HG03520 (cell line): Measurements from ENCODE around the gene CCL3.
"Not testable (repeated sequence)": the region's sequence is repeated elsewhere in the genome, so short reads cannot be mapped to it uniquely, and the experiment has no call there.

Experiments
- ATAC-seq: cut with Tn5 transposase; IDR thresholded peaks from one replicate; pipeline ENCODE4 v1.9.1; 2021; ENCODE audit warnings: mild to moderate bottlenecking, moderate library complexity; ENCODE audit not compliant: unreplicated experiment

The CCL3 gene

DNA sequence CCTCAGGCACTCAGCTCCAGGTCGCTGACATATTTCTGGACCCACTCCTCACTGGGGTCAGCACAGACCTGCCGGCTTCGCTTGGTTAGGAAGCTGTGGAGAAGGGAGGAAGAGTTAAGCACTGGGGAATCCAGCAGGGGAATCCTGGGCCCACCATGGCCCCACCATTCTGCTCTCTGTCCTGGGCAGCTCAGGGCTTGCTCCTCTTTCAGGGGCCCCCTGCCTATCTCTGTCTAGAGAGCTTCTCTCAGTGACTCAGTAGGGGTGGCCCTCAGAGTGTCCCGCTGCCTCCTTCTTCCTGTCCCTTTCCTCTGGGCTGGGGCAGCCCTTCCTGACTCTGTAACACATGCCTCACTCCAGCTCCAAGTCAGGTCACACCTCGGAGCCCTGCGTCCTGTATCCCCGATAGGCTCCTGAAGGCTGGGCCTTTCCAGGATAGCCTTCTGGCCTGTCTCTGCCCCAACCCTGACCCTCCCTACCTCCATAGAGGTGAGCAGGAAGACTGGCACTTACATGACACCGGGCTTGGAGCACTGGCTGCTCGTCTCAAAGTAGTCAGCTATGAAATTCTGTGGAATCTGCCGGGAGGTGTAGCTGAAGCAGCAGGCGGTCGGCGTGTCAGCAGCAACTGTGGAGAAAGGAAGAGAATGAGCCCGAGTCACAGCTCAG lies 1.1 kb downstream of the CCL3 start:
- ATAC-seq = no peak

DNA sequence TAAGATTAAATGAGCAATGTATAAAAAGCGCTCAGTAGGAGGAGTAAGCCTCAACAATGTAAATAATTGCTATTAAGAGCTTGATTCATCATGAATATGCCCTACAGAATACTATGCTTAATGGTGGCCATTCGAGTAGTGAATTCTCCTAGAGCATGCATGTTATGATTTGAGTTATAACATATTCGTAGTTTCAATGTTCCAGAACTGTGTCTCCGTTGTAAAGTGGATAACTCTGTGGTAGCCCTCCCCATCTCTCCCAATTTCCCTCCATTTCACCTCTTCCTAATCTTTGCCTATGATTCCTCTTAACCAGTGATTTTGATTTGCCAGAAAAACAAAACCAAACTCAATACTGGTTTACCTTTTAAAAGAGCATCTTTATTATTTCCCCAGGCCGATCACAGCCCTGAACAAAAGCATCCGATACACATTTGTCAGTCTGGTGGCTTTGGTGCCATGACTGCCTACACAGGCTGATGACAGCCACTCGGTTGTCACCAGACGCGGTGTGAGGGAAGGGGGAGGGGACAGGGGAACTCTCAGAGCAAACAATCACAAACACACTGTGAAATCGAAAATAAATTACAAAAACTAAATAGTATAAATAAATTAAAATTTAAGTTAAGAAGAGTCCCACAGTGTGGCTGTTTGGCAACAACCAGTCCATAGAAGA lies 1.9 kb downstream of the CCL3 start:
- ATAC-seq = not testable (repeated sequence)

DNA sequence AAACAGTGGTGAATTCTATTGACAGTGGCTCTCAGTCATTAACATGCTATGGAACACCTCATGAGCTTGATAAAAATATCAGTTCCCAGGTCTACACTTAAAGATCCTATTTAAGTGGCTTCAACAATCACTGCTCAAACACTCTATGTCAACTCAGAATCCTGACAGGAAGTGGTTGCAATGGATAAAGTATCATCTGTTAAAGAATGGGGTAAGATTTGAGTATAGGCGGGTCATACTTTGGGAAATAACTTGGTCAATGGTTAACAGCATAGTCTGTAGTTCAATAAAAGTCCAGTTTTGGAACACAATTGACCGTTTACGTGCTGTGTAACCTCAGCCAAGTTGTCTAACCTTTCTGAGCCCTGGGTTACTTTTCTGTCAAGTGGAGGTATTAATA lies 2.5 kb downstream of the CCL3 start:
- not testable (repeated sequence) for ATAC-seq

DNA sequence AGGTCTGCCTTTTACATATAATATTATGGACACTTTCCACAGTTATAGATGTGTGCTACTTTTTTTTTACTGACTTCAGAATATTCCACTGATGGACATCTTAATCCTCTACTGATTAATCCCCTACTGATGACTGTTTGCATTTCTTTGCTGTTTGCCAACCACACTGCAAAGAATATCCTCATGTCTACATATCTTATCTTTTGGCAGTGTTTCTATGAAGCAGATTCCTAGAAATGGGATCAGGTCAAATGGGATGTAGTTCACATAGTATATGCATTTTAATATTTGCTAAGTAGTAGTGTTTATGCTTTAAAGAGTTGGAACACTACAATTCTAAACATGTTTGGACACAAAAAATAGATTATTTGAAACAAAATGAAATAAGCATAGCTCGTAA lies 3.2 kb downstream of the CCL3 start:
- ATAC-seq = no peak

DNA sequence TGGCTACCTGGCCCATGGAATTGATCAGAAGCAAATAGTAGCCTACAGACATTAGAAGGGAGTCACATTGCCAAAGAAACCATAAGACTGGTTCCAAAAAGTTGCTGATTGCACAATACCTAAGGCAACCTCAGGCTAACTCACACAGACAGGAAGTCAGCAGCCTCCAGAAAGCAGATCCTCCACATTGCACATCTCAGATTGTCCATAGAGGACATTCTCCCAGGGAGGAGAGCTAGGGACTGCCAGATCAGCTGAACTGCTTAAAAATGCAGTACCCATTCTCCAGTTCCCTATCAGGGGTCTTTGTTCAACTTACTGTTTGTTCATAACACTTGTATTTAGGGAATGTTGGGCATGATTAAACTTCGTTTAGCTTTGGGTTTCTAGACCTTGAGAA lies 4.2 kb downstream of the CCL3 start:
- no peak for ATAC-seq

DNA sequence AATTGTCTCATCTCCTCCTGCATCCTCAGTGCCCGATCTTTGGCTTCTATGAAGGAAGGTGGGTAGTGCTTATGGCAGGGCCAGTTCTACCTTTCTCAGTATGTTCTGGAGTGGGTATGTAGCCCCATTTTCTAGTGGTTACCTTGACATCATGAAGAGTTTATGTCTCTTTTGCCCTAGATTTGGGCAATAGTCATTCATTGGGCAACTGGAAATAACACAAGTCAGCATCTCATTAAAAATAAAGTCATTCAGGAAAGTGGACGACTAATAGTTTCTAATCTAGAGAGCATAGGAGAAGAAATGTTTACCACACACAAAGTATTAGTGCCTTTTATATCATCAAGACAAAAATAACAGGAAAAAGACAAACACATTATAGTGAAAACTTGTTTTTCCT lies 6.3 kb downstream of the CCL3 start:
- not testable (repeated sequence) for ATAC-seq

DNA sequence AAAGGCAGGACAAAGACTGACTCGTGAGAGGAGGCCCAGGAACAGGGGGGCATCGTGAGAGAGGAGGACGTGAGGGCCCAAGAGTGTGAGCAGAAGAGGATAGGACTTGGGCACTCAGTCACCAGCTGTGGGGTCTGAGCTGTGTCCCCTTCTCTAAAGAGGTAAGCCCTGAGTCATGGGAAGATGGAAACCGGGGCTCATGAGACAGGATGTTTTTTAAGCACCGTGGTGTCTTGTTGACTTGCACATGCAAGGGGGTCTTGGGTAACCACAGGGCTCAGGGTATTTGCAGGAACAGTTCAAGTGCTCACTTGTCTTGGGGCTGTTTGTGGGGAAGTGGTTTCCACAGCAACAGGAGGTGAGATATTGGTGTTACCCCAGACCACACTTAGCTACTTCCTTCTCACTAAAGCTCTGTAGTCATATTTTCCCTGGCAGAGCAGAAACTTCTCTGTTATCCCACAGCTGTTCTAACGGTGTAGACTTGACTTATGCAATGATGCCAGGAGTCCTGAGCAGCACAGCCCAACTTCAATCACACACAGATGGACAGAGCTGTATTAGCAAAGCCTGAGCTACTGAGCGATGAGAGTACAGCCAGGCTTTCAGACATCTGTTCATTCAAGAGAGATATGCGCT lies 7.3 kb downstream of the CCL3 start:
- ATAC-seq = not testable (repeated sequence)

DNA sequence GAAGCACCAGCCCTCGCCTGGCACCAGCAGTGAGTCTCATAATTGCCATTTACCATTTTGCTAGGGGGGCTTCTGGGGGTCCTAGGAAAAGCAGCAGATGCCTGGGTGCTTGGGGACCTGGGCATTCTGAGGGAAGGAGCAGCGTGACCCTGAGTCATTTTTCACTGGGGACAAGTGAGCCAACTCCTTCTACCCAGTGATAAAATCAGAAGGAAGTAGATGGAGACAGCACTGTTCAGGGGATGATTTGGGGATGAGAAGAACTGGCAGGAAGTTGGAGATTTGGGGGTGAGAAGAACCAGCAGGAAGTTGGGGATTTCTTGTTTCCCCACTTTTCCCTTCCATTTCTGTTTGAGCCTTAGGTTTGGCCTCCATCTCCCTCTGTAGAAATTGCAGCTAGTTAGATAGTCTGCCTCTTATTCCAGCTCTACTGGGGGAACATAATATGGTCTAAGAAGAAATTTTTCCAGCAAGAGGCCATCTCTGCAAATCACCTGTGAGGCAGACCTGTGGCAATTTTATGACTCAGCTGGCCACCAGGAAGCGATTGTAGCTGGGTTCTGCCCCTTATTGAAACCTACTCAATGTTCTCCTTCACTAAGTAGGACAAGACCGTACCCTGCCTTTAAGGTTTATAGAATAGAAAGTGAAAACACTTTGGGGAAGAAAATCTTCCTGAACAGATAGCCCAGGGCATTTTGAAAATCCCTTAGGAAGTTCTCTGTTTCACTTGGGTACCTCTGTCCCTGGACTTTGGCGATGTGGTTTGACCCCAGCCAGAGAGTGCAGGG lies 8.1 kb downstream of the CCL3 start:
- ATAC-seq = not testable (repeated sequence)

DNA sequence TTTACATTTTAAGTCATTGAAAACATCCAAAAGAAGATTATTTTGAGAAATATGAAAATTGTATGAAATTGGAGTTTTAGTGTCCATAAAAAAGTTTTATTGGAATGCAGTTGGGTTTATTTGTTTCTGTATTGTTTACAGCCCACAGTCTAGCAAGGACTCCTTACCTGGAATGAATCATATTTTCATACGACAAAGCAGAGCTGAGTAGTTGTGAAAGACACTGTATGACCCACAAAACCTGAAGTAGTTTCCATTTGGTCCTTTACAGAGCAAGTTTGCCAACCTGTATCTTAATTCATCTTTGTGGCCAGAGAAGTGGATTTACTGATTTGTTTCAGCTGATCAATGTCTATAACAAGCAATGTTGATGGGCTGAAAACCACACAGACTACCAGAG lies 15.6 kb downstream of the CCL3 start:
- no peak for ATAC-seq

DNA sequence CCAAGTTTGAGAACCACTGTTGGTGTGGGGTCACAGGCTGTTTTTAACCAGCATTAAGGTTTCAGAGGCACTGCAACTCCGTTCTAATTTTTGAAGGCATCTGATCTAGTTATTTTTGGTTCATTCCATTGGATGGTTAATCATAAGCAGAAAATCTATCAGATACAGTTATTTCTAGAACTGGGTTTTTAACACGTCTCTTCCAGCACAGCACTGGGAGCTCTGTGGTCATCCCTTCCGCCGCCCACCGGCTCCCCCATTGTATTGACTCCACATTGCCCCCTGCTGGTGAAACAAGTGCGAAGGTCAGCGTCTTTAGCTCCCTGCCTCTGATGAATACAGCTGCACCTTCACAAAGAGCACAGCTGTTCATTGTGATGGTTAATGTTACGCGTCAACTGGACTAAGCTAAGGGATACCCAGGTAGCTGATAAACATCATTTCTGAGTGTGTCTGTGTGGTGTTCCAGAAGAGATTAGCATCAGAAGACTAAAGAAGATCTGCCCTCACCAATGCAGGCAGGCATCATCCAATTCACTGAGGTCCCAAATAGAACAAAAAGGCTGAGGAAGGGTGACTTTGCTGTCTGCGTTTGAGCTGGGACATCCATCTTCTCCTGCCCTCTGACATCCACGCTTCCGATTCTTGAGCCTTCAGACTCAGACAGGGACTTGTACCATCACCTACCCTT lies 17.4 kb downstream of the CCL3 start:
- peak; percentile 53 for ATAC-seq

DNA sequence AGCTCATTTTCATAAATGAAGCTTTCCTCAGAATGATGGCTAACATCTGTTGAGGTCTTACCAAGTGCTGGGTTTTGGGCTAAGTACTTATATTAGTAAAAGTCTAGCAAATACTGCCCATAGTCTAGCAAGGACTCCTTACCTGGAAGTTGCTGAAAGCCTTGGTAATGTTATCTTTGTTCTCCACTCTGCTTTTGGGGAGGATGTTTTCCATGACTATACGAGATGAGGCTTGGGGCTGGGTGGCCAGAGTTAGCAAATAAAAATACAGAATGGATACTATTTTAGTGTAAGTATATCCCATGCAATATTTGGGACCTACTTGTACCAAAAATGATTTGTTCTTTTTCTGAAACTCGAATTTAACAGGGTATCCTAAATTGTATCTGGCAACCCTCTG lies 18.2 kb downstream of the CCL3 start:
- ATAC-seq = no peak

DNA sequence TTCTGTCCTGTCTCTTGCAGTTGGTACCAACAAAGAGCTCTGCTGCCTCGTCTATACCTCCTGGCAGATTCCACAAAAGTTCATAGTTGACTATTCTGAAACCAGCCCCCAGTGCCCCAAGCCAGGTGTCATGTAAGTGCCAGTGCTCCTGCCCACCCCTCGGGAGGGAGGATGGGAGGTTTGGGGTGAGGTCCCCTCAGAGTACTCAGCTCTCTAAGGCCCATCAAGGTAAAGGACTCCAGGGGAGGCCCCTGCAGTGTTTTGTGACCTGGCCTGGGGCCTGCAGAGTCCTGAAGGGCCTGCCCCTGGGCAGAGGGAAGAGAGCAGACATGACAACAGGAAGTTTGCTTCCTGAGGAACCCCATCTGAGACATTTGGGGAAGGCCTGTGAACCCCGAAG lies 19.5 kb downstream of the CCL3 start:
- ATAC-seq = no peak

DNA sequence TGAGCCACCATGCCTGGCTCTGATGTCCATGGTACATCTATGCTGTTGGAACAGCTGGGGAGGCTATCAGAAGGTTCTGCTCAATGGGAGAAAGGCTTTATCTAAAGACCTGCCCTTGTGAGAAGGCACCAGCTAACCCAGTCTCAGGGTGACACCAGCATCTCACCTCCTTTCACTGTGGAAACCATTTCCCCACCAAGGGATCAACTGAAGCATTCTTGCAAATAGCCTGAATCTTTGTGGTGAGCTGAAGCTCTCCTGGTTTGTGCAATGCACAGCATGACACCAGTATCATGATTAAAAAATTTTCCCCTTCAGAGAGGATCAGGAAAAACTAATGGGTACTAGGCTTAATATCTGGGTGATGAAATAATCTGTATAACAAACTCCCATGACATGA lies 20.8 kb downstream of the CCL3 start:
- no peak for ATAC-seq

DNA sequence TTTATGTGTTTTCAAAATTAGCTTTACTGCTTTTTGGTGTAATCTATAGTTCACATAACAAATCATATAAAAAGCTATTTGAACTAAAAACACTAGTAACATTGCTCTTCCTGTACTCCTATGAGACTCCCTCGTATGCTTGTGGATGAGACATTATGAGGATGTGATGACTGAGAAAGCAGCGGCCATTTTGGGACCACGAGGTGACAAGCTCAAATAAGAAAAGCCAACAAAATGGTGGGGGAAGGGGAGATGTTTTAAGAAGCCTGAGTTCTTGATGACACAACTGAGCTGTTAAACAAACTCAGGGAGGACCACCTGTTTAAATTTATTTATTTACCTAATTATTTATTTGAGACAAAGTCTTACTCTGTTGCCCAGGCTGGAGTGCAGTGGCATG lies 21.4 kb downstream of the CCL3 start:
- no peak for ATAC-seq

DNA sequence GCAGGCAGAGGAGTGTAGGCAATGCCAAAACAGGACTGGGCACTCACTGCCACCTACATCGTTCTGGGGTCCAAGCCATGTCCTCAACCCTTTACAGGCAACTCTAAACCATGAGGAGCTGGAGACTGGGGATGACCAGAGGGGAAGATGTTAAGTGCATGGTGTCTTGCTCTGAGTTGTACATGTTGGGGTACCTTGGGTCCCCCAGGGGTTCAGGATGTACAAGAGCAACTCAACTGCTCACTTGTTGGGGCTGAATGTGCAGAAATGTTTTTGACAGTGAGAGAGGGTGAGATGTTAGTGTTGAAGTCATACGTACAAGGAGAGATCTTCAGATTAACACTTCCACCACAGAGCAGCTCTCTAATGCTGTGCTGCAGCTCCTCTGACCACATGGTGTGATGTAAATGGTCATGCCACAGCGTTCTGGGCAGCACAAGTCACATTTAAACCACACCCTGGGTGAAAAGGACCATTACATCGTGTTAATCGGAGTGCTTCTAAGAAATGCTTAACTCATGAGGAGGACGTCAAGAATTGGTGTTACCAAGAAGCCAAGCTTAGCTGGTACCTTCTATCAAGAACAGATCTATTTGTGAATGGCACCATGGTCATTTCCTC lies 23.5 kb downstream of the CCL3 start:
- no peak for ATAC-seq

DNA sequence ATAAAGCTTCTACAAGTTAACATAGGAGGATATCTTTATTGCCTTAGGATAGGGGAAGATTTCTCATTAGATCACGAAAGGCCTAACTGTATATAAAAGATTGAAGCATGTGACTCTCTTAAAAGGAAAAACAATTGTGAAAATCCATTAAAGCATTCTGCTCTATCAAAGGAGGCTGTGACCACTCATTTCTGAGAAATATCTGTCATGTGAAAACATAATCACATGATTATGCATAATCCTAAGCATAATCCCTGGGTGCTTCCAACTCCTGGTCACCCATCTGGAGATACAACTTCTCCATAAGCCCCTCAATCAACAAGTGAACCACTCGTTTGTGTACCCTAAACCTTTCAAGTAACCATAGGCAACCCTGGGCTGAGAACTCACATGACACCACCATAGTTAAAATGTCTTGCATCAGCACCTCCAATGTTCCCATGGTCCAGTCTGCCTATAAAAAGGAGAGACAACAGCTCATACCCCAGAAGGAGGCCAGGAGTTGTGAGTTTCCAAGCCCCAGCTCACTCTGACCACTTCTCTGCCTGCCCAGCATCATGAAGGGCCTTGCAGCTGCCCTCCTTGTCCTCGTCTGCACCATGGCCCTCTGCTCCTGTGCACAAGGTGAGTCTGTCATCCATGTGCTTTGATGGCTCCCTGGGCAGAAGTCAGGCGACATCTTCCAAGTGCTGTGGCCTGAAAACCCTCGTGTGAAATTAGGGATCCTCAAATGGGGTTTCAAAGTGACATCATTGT lies 26.0 kb downstream of the CCL3 start, which contains the start of gene CCL18:
Gene CCL18, plus strand, starts transcription at position 487 of the 756 bp plus-strand sequence. Its CDS starts 71 bp downstream, at position 558.
- no peak for ATAC-seq

DNA sequence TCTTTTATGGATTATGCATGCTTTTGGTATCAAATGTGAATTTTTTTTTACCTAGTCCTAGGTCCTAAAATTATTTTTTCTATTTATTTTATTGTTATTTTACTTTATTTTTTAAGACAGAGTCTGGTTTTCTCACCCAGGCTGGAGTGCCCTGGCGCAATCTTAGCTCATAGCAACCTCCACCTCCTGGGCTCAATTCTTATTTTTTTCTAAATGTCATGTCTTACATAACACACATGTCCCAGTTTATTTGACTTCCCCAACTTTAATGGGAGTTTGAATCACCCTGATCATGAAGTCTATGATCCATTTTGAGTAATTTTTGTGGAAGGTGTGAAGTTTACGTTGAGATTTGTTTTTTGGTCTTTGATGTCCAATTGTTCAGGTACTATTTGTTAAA lies 29.1 kb downstream of the CCL3 start:
- no peak for ATAC-seq

DNA sequence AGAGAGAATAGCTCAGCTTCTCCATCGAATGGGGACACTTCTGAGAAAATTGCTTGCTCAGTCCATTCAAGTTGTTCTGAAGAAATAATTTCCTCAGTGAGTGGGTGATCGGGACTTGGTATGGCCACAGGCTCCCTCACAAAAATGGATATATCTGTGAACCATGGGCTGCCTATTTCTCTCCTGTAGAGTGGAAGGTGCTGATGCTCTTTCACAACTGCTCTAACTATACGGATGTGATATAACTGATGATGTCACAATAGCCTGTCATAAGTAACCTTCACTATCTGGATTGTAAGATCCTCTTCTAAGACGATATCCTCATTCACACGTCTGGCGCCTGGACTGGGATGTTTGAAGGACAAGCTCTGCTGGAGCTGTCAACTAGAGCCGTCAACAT lies 30.5 kb downstream of the CCL3 start:
- no peak for ATAC-seq

DNA sequence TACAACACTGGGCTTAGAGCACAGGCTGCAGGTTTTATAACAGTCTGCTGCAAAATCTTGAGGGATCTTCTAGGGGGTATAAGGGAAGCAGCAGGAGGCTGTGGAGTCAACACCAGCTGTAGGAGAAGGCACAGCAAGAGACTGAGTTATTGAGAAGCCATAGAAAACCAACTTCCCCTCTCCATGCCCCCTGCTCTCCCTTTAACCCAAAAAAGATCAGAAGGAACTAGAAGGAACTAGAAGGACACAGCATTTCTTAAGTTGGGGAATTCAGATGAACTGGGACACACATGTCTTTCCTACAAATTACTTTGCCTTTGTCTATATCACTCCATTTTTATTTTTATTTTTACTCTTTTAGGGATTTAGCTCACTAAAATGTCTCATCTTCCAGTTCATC lies 32.0 kb downstream of the CCL3 start:
- ATAC-seq = no peak
